Fibroblast of lung (primary cell): ENCODE results near the gene ESM1. TPM values are rescaled to one million over a fixed set of nuclear protein-coding genes. Genes with fewer than 3 reads are reported as not detected.

Experiments used
- DNase-seq, 2 donors: peaks; one replicate each; pipeline versions ENCODE4 v3.0.0 to v3.0.0-alpha.2; 2010; ENCODE audit warnings: low read depth in 2 of 2
- H2AFZ ChIP-seq: 2 replicates; pipeline ENCODE4 v1.5.1; 2012; ENCODE audit warnings: low read length, control low read depth, inconsistent platforms
- H3K27ac ChIP-seq: 2 replicates; pipeline ENCODE4 v1.5.1; 2011; ENCODE audit warnings: low read length, control low read depth; ENCODE audit not compliant: insufficient read depth
- H3K27me3 ChIP-seq: 2 replicates; pipeline ENCODE4 v1.5.1; 2011; ENCODE audit warnings: mild to moderate bottlenecking, low read length; ENCODE audit not compliant: control insufficient read depth, insufficient read depth
- H3K36me3 ChIP-seq: 2 replicates; pipeline ENCODE4 v1.5.1; 2011; ENCODE audit warnings: low read length; ENCODE audit not compliant: control insufficient read depth, insufficient read depth
- H3K4me1 ChIP-seq: 2 replicates; pipeline ENCODE4 v1.5.1; 2011; ENCODE audit warnings: low read length; ENCODE audit not compliant: control insufficient read depth, insufficient read depth; ENCODE audit errors: extremely low read depth
- H3K4me2 ChIP-seq: 2 replicates; pipeline ENCODE4 v1.5.1; 2011; ENCODE audit warnings: low read length, control low read depth; ENCODE audit not compliant: insufficient read depth; ENCODE audit errors: extremely low read depth
- H3K4me3 ChIP-seq, 4 experiments: fragments of 200-600 bp in 1 of 4; sonication (generic) in 1 of 4; replicated peaks in 1 of 4; 2 replicates each; pipeline ENCODE4 v1.5.1; 2011 to 2016; ENCODE audit warnings: low read length in 4 of 4, low read depth in 3 of 4, mild to moderate bottlenecking in 3 of 4, control low read depth in 2 of 4, inconsistent platforms in 1 of 4, mixed read lengths in 1 of 4; ENCODE audit not compliant: insufficient read depth in 1 of 4; ENCODE audit errors: control extremely low read depth in 1 of 4
- H3K79me2 ChIP-seq: 2 replicates; pipeline ENCODE4 v1.5.1; 2012; ENCODE audit warnings: mild to moderate bottlenecking, low read length, inconsistent platforms; ENCODE audit not compliant: control insufficient read depth, insufficient read depth
- H3K9ac ChIP-seq: 2 replicates; pipeline ENCODE4 v1.5.1; 2011; ENCODE audit warnings: mild to moderate bottlenecking, low read length, control low read depth; ENCODE audit not compliant: insufficient read depth
- H3K9me3 ChIP-seq: 2 replicates; pipeline ENCODE4 v1.5.1; 2012; ENCODE audit warnings: low read depth, low read length; ENCODE audit not compliant: control insufficient read depth, insufficient read depth
- H4K20me1 ChIP-seq: 2 replicates; pipeline ENCODE4 v1.5.1; 2011; ENCODE audit warnings: low read length; ENCODE audit not compliant: control insufficient read depth, insufficient read depth; ENCODE audit errors: extremely low read depth
- EZH2 ChIP-seq: IDR thresholded peaks from 2 replicates; pipeline ENCODE4 v1.5.1; 2012; ENCODE audit warnings: low read length, control low read depth, mild to moderate bottlenecking; ENCODE audit errors: missing control alignments
- polyA plus RNA-seq, 2 donors: library from polyadenylated mRNA; depleted of rRNA in 1 of 2; stranded (reverse) in 1 of 2; unstranded in 1 of 2; fragments of >200 nt; gene quantifications; 2 replicates each; pipeline ENCODE4 v1.2.1, GENCODE V29; 2011 to 2012; ENCODE audit warnings: missing spikeins in 1 of 2
- total RNA-seq: library from RNA; depleted of rRNA; stranded (reverse); fragments of >200 nt; gene quantifications from 2 replicates; pipeline ENCODE4 v1.2.1, GENCODE V29; 2014
- TF ChIP-seq, protein P1 (sequence below), 2 donors: IDR thresholded peaks in 1 of 2; conservative IDR thresholded peaks in 1 of 2; 1 replicate in 1 of 2; 2 replicates in 1 of 2; pipeline ENCODE4 v1.5.1; 2011 to 2012; ENCODE audit warnings: low read length in 2 of 2, control low read depth in 1 of 2, inconsistent platforms in 1 of 2, low read depth in 1 of 2, mild to moderate bottlenecking in 1 of 2

Gene ESM1
- total and polyA plus RNA-seq, 2 donors (not counting 1 experiment from before 2014, with no cell fraction given) = 0.50 to 1.5 TPM

GRCh38 chr5:54988817-54989216 lies 3.4 kb upstream of the ESM1 start:
- Histone ChIP-seq H2AFZ (no peak overlapping the region), H3K79me2 (peaks cover 9% of the 10 kb centered on the region), H3K4me3 (no peak overlapping the region), H3K4me2 (no peak overlapping the region), H3K9me3 (no peaks in the 10 kb centered on the region), H3K4me1 (peaks cover 13% of the 10 kb centered on the region), H4K20me1 (no peaks in the 10 kb centered on the region), H3K36me3 (no peaks in the 10 kb centered on the region), H3K27ac (no peak overlapping the region), H3K27me3 (no peaks in the 10 kb centered on the region), H3K9ac (no peak overlapping the region)
- no peak for DNase-seq
- TF ChIP-seq, protein P1, sequence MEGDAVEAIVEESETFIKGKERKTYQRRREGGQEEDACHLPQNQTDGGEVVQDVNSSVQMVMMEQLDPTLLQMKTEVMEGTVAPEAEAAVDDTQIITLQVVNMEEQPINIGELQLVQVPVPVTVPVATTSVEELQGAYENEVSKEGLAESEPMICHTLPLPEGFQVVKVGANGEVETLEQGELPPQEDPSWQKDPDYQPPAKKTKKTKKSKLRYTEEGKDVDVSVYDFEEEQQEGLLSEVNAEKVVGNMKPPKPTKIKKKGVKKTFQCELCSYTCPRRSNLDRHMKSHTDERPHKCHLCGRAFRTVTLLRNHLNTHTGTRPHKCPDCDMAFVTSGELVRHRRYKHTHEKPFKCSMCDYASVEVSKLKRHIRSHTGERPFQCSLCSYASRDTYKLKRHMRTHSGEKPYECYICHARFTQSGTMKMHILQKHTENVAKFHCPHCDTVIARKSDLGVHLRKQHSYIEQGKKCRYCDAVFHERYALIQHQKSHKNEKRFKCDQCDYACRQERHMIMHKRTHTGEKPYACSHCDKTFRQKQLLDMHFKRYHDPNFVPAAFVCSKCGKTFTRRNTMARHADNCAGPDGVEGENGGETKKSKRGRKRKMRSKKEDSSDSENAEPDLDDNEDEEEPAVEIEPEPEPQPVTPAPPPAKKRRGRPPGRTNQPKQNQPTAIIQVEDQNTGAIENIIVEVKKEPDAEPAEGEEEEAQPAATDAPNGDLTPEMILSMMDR (conservative IDR thresholded peaks at IDR 0.05 in 1 of 2, IDR thresholded peaks at IDR 0.05 in 1 of 2; ENCODE audit: low read depth in 1 of 2, low read length in 2 of 2) = no peak
- TF ChIP-seq EZH2 = no peak

DNA sequence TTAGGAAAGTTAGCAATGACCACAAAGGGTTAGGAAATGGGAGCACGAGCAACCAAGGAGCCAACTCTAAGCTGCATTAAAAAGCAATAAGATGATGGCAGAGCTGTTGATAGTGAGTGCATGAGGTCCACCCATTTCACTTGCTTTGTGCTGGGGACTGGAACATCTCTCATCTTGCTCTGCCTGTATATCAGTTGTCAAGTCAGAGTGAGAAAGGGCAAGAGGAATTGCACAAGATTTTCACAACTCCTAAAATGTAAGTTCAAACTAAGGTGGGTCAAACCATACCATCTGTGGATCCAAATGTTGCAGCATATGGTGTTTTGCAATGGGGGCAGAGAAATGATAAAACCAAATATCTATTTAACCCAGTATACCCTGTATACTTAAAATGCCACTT lies 2.8 kb upstream of the ESM1 start:
- TF ChIP-seq EZH2 = no peak
- TF ChIP-seq, protein P1 (conservative IDR thresholded peaks at IDR 0.05 in 1 of 2, IDR thresholded peaks at IDR 0.05 in 1 of 2; ENCODE audit: low read depth in 1 of 2, low read length in 2 of 2) = no peak
- H3K4me2 ChIP-seq = no peak overlapping the region

GRCh38 chr5:54986269-54986654 lies 869 bp upstream of the ESM1 start:
- peak in 1 of 2 donors; percentile 47 for DNase-seq
- no peak overlapping the region for H3K9ac ChIP-seq
- peak overlapping the region; percentile 97 for H3K4me2 ChIP-seq
- no peak overlapping the region for H3K4me3 ChIP-seq
- H3K36me3 ChIP-seq = no peaks in the 10 kb centered on the region
- no peak for TF ChIP-seq EZH2
- TF ChIP-seq, protein P1 (conservative IDR thresholded peaks at IDR 0.05 in 1 of 2, IDR thresholded peaks at IDR 0.05 in 1 of 2; ENCODE audit: low read depth in 1 of 2, low read length in 2 of 2) = no peak
- no peaks in the 10 kb centered on the region for H4K20me1 ChIP-seq
- H3K4me1 ChIP-seq = peaks cover 11% of the 10 kb centered on the region
- H3K79me2 ChIP-seq = peaks cover 12% of the 10 kb centered on the region
- H3K27ac ChIP-seq = no peak overlapping the region
- H3K9me3 ChIP-seq = no peaks in the 10 kb centered on the region
- H2AFZ ChIP-seq = no peak overlapping the region
- no peaks in the 10 kb centered on the region for H3K27me3 ChIP-seq

More for the DNA sequence above, 2.8 kb upstream of the ESM1 start:
- Histone ChIP-seq H3K79me2 (peaks cover 11% of the 10 kb centered on the region), H3K4me1 (peaks cover 13% of the 10 kb centered on the region), H3K27ac (no peak overlapping the region), H4K20me1 (no peaks in the 10 kb centered on the region), H3K36me3 (no peaks in the 10 kb centered on the region), H3K9ac (no peak overlapping the region), H3K4me3 (no peak overlapping the region), H3K27me3 (no peaks in the 10 kb centered on the region), H3K9me3 (no peaks in the 10 kb centered on the region), H2AFZ (no peak overlapping the region)
- DNase-seq = no peak
